A549 (cell line): ENCODE measurements around the gene LTBP4. TPM values are rescaled to one million over a fixed set of nuclear protein-coding genes. Genes with fewer than 3 reads are reported as not detected.

ENCODE experiments used
- ATAC-seq, 2 experiments: fragments of 200-7000 bp in 1 of 2; fragments of >200 bp in 1 of 2; cut with Nextera tagmentation in 1 of 2; cut with Tn5 transposase in 1 of 2; 3 replicates each; pipeline versions ENCODE4 v1.8.0 to v1.9.1; 2018 to 2020; ENCODE audit warnings: mild to moderate bottlenecking in 1 of 2, moderate library complexity in 1 of 2
- CTCF ChIA-PET: fragments of 300-600 bp; sonication (Branson Sonifier 250); formaldehyde crosslinking; extraction: SDS; loops from one replicate; lab custom pipeline; 2021; ENCODE audit warnings: antibody characterized with exemption, inconsistent platforms; lab: Yijun Ruan, JAX
- POLR2A ChIA-PET: fragments of 350-600 bp; formaldehyde crosslinking; extraction: SDS; loops from one replicate; lab custom pipeline; 2021; ENCODE audit warnings: antibody characterized with exemption, inconsistent platforms; lab: Yijun Ruan, JAX
- DNase-seq, 2 experiments: peaks; one replicate each; pipeline versions ENCODE4 v3.0.0 to v3.0.0-alpha.2; 2011 to 2016; ENCODE audit warnings: low read depth in 1 of 2, low spot score in 1 of 2
- FAIRE-seq: peaks from 2 replicates; lab custom pipeline; 2011; peaks lifted over from hg19 to GRCh38; lab: Jason Lieb, UNC
- H3K27ac ChIP-seq, 2 experiments: fragments of >200 bp; sonication (Bioruptor Twin); formaldehyde crosslinking; 3 replicates each; pipeline ENCODE4 v1.5.1; 2016 to 2017
- H3K4me1 ChIP-seq: fragments of >200 bp; sonication (Bioruptor Twin); formaldehyde crosslinking; 3 replicates; pipeline ENCODE4 v1.6.1; 2016
- H3K4me2 ChIP-seq: fragments of >200 bp; sonication (Bioruptor Twin); formaldehyde crosslinking; 3 replicates; pipeline ENCODE4 v1.6.1; 2016
- H3K4me3 ChIP-seq: fragments of >200 bp; sonication (Bioruptor Twin); formaldehyde crosslinking; 3 replicates; pipeline ENCODE4 v1.5.1; 2016
- H3K9me3 ChIP-seq: fragments of >200 bp; sonication (Bioruptor Twin); formaldehyde crosslinking; 3 replicates; pipeline ENCODE4 v1.6.1; 2016
- CBX2 ChIP-seq: fragments of 200-600 bp; sonication (generic); IDR thresholded peaks from 2 replicates; pipeline ENCODE4 v1.6.1; 2016; ENCODE audit warnings: low read depth, mild to moderate bottlenecking, borderline replicate concordance
- CBX8 ChIP-seq: fragments of 200-600 bp; sonication (generic); IDR thresholded peaks from 2 replicates; pipeline ENCODE4 v1.6.1; 2016
- EHF ChIP-seq: fragments of 250-450 bp; sonication (Bioruptor Pico); IDR thresholded peaks from 2 replicates; pipeline ENCODE4 v1.5.0; 2020; ENCODE audit warnings: mild to moderate bottlenecking
- EP300 ChIP-seq, 2 experiments: fragments of >200 bp; sonication (Bioruptor Twin); formaldehyde crosslinking; IDR thresholded peaks; 2 replicates in 1 of 2; 3 replicates in 1 of 2; pipeline ENCODE4 v1.6.1; 2016 to 2017
- GATA3 ChIP-seq: IDR thresholded peaks from 2 replicates; pipeline ENCODE4 v1.6.1; 2012; ENCODE audit warnings: borderline replicate concordance
- HOXB13 ChIP-seq: fragments of 250-450 bp; sonication (Bioruptor Pico); IDR thresholded peaks from 2 replicates; pipeline ENCODE4 v1.5.0; 2020; ENCODE audit warnings: low read depth, mild to moderate bottlenecking, moderate library complexity
- HOXB5 ChIP-seq: fragments of 250-450 bp; sonication (Bioruptor Pico); IDR thresholded peaks from 2 replicates; pipeline ENCODE4 v1.5.0; 2020; ENCODE audit warnings: mild to moderate bottlenecking, moderate library complexity
- JUN ChIP-seq, 2 experiments: fragments of >200 bp; sonication (Bioruptor Twin); formaldehyde crosslinking; IDR thresholded peaks; 2 replicates in 1 of 2; 3 replicates in 1 of 2; pipeline ENCODE4 v1.6.1; 2016 to 2017
- MAFK ChIP-seq: fragments of 450-650 bp; IDR thresholded peaks from 2 replicates; pipeline ENCODE4 v1.6.1; 2014; ENCODE audit not compliant: partially characterized antibody
- MAX ChIP-seq: IDR thresholded peaks from 2 replicates; pipeline ENCODE4 v1.6.1; 2012
- MYC ChIP-seq: IDR thresholded peaks from 2 replicates; pipeline ENCODE4 v1.6.1; 2012; ENCODE audit warnings: mild to moderate bottlenecking, inconsistent platforms, low read length, improper control_type of control experiment, borderline replicate concordance
- NFE2L2 ChIP-seq: fragments of 150-350 bp; conservative IDR thresholded peaks from 2 replicates; pipeline ENCODE4 v1.6.1; 2014; ENCODE audit warnings: low read length
- NPAS2 ChIP-seq: fragments of 250-450 bp; sonication (Bioruptor Pico); IDR thresholded peaks from 2 replicates; pipeline ENCODE4 v1.8.0; 2022; ENCODE audit warnings: mild to moderate bottlenecking, moderate library complexity, borderline replicate concordance
- NR3C1 ChIP-seq: fragments of >200 bp; sonication (Bioruptor Twin); formaldehyde crosslinking; IDR thresholded peaks from 3 replicates; pipeline ENCODE4 v1.6.1; 2017
- PBX3 ChIP-seq: IDR thresholded peaks from 2 replicates; pipeline ENCODE4 v1.6.1; 2012
- POLR2A ChIP-seq: IDR thresholded peaks from 2 replicates; pipeline ENCODE4 v1.6.1; 2012; ENCODE audit warnings: mild to moderate bottlenecking, low read length
- POLR2AphosphoS2 ChIP-seq: conservative IDR thresholded peaks from 2 replicates; pipeline ENCODE4 v1.6.1; 2012; ENCODE audit warnings: low read length, improper control_type of control experiment, inconsistent platforms
- RAD21 ChIP-seq, 2 experiments: fragments of >200 bp in 1 of 2; sonication (Bioruptor Twin) in 1 of 2; formaldehyde crosslinking in 1 of 2; IDR thresholded peaks in 1 of 2; conservative IDR thresholded peaks in 1 of 2; 2 replicates in 1 of 2; 3 replicates in 1 of 2; pipeline ENCODE4 v1.6.1; 2012 to 2018; ENCODE audit warnings: inconsistent platforms in 1 of 2
- REST ChIP-seq: fragments of 200-600 bp; sonication (generic); IDR thresholded peaks from 2 replicates; pipeline ENCODE4 v1.6.1; 2016; ENCODE audit warnings: antibody characterized with exemption, mild to moderate bottlenecking, moderate library complexity
- RNF2 ChIP-seq: fragments of 200-600 bp; sonication (generic); IDR thresholded peaks from 2 replicates; pipeline ENCODE4 v1.6.1; 2016; ENCODE audit warnings: low read depth, mild to moderate bottlenecking, antibody characterized with exemption, moderate library complexity, borderline replicate concordance
- ZC3H11A ChIP-seq: fragments of 450-650 bp; IDR thresholded peaks from 2 replicates; pipeline ENCODE4 v1.6.1; 2014; ENCODE audit warnings: antibody characterized with exemption, mild to moderate bottlenecking
- ZNF302 ChIP-seq: fragments of 250-450 bp; sonication (Bioruptor Pico); IDR thresholded peaks from 2 replicates; pipeline ENCODE4 v1.9.0; 2021; ENCODE audit warnings: inconsistent platforms, mild to moderate bottlenecking, moderate library complexity
- WGBS: methylation state at CpG from one replicate; pipeline ENCODE4 v1.1.6; 2017; ENCODE audit errors: missing lambda C conversion rate; 5-methylcytosine and 5-hydroxymethylcytosine counted together
- polyA plus RNA-seq, 4 experiments: library from polyadenylated mRNA; depleted of rRNA in 3 of 4; stranded (reverse); fragments of >200 nt; fragmentation: RNase III in 1 of 4; extraction: RNeasy Plus Mini Kit Qiagen cat#74134 plus additional on column Dnase treatment in 1 of 4; gene quantifications; 2 replicates in 3 of 4; 3 replicates in 1 of 4; pipeline ENCODE4 v1.2.3, GENCODE V29; 2011 to 2017

The LTBP4 gene
- polyA plus RNA-seq, 2 of the 4 experiments (the other 2 are of a cell fraction) = 23.1 to 43.2 TPM

GRCh38 chr19:40630571-40631160, 29.5 kb downstream of the LTBP4 start:
- no peak overlapping the region for H3K27ac ChIP-seq
- no peak overlapping the region for H3K4me3 ChIP-seq
- no peak overlapping the region for H3K4me2 ChIP-seq
- 73% methylated on average over 16 of the region's 16 CpGs for WGBS
- no peak for DNase-seq
- no peak for ATAC-seq
- H3K4me1 ChIP-seq = peaks cover 7% of the 10 kb centered on the region
- TF ChIP-seq CBX2 (no peak), MAFK (peak; percentile 55)
- no peaks in the 10 kb centered on the region for H3K9me3 ChIP-seq
- CTCF ChIA-PET = interaction anchor here (0.6 to 14.9 kb wide), 14 partner anchors 10 to 279 kb away, joined by 3 to 423 read pairs (median 3); partner anchors contain the start of gene LTBP4
- POLR2A ChIA-PET = no interaction called here
- no peak for FAIRE-seq

- no peak for TF ChIP-seq POLR2A
- no peak for TF ChIP-seq NPAS2 (CRISPR knock-in tag)
- TF ChIP-seq HOXB13 (CRISPR knock-in tag) = no peak
- Histone ChIP-seq H3K4me2 (no peak overlapping the region), H3K9me3 (no peaks in the 10 kb centered on the region), H3K4me3 (no peak overlapping the region), H3K27ac (no peak overlapping the region), H3K4me1 (peaks cover 7% of the 10 kb centered on the region)
- CTCF ChIA-PET = interaction anchor here (0.7 to 14.9 kb wide), 18 partner anchors 12 to 578 kb away, joined by 3 to 423 read pairs (median 28); partner anchors contain the start of genes BLVRB, LTBP4 and SPTBN4
- POLR2A ChIA-PET = interaction anchor here (0.6 kb wide), 1 partner anchor 167 kb away, joined by 5 read pairs; the partner anchor contains the start of gene BLVRB
- WGBS = 92% methylated on average over 3 of the region's 3 CpGs
- FAIRE-seq = no peak
- no peak for ATAC-seq
- no peak for DNase-seq
Observed at GRCh38 chr19:40632311-40633036, 31.3 kb downstream of the LTBP4 start.

GRCh38 chr19:40633207-40633606, 32.0 kb downstream of the LTBP4 start:
- POLR2A ChIA-PET = interaction anchor here (0.6 to 1.8 kb wide), 3 partner anchors 27 to 167 kb away, joined by 3 to 15 read pairs (median 5); partner anchors contain the start of gene BLVRB
- FAIRE-seq (no peak), DNase-seq (no peak), ATAC-seq (0 out of 6 replicates have a peak, but pooled peaks of 1 of the 2 experiments have one; percentile 21)
- Histone ChIP-seq H3K9me3 (no peaks in the 10 kb centered on the region), H3K4me1 (peaks cover 7% of the 10 kb centered on the region), H3K4me3 (no peak overlapping the region), H3K27ac (no peak overlapping the region), H3K4me2 (no peak overlapping the region)
- WGBS = 57% methylated on average over 5 of the region's 5 CpGs
- TF ChIP-seq MAFK (peak; percentile 47), RNF2 (no peak)
- CTCF ChIA-PET = interaction anchor here (0.7 to 14.9 kb wide), 27 partner anchors 12 to 577 kb away, joined by 3 to 423 read pairs (median 16); partner anchors contain the start of genes BLVRB, LTBP4 and SPTBN4

GRCh38 chr19:40638327-40638726, 37.2 kb downstream of the LTBP4 start:
- ATAC-seq = no peak
- Histone ChIP-seq H3K27ac (no peak overlapping the region), H3K4me3 (no peak overlapping the region), H3K9me3 (no peaks in the 10 kb centered on the region), H3K4me2 (no peak overlapping the region), H3K4me1 (peaks cover 32% of the 10 kb centered on the region)
- 50% methylated on average over 1 of the region's 1 CpG for WGBS
- CTCF ChIA-PET = interaction anchor here (0.6 to 14.9 kb wide), 10 partner anchors 18 to 333 kb away, joined by 3 to 423 read pairs (median 4); partner anchors contain the start of gene LTBP4
- no peak for FAIRE-seq
- POLR2A ChIA-PET = interaction anchor here (1.0 kb wide), 1 partner anchor 8 kb away, joined by 3 read pairs; no protein-coding TSS in a partner anchor
- DNase-seq = no peak
- TF ChIP-seq CBX2 = no peak
- TF ChIP-seq NR3C1 = no peak
- TF ChIP-seq POLR2AphosphoS2 = no peak
- no peak for TF ChIP-seq RAD21 (conservative IDR thresholded peaks at IDR 0.05 in 1 of 2, IDR thresholded peaks at IDR 0.05 in 1 of 2)
- TF ChIP-seq CBX8 = no peak
- TF ChIP-seq EHF (CRISPR knock-in tag) = no peak
- no peak for TF ChIP-seq ZC3H11A
- TF ChIP-seq GATA3 = no peak
- no peak for TF ChIP-seq EP300 (IDR thresholded peaks at IDR 0.05)
- TF ChIP-seq PBX3 = no peak
- no peak for TF ChIP-seq ZNF302
- TF ChIP-seq REST = no peak
- no peak for TF ChIP-seq NFE2L2
- TF ChIP-seq MAX = no peak
- no peak for TF ChIP-seq HOXB5 (CRISPR knock-in tag)
- no peak for TF ChIP-seq MYC
- no peak for TF ChIP-seq JUN (IDR thresholded peaks at IDR 0.05)
